ENCODE results near the gene CCNYL1.

The CCNYL1 gene

GRCh38 chr2:207704078-207704477 lies 7.4 kb upstream of the CCNYL1 start:
- peaks cover 6% of the 10 kb centered on the region for H3K4me1 Mint-ChIP-seq
- no peak for DNase-seq
- no peaks in the 10 kb centered on the region for H3K36me3 Mint-ChIP-seq (ENCODE audit: low read depth)
- TF ChIP-seq CTCF (IDR thresholded peaks at IDR 0.05) = no peak
- peaks cover 4% of the 10 kb centered on the region for H3K27me3 Mint-ChIP-seq (ENCODE audit: low read depth, poor library complexity)
- no peak overlapping the region for H3K27ac Mint-ChIP-seq
- no peak overlapping the region for H3K4me3 Mint-ChIP-seq
- no peaks in the 10 kb centered on the region for H3K9me3 Mint-ChIP-seq

- no peak overlapping the region for H3K4me3 Mint-ChIP-seq
- TF ChIP-seq CTCF (IDR thresholded peaks at IDR 0.05) = no peak
Measured at GRCh38 chr2:207704671-207705070, 6.8 kb upstream of the CCNYL1 start.

GRCh38 chr2:207706936-207707860 lies 4.2 kb upstream of the CCNYL1 start:
- H3K4me3 Mint-ChIP-seq = no peak overlapping the region
- H3K27ac Mint-ChIP-seq = no peak overlapping the region
- H3K27me3 Mint-ChIP-seq (ENCODE audit: low read depth, poor library complexity) = no peaks in the 10 kb centered on the region
- H3K4me1 Mint-ChIP-seq = peaks cover 13% of the 10 kb centered on the region
- no peaks in the 10 kb centered on the region for H3K9me3 Mint-ChIP-seq
- no peak for DNase-seq
- H3K36me3 Mint-ChIP-seq (ENCODE audit: low read depth) = no peaks in the 10 kb centered on the region
- no peak for TF ChIP-seq CTCF (IDR thresholded peaks at IDR 0.05)

More at GRCh38 chr2:207704671-207705070, 6.8 kb upstream of the CCNYL1 start:
- Mint-ChIP-seq H3K27ac (no peak overlapping the region), H3K9me3 (no peaks in the 10 kb centered on the region), H3K27me3 (ENCODE audit: low read depth, poor library complexity) (peaks cover 3% of the 10 kb centered on the region), H3K36me3 (ENCODE audit: low read depth) (no peaks in the 10 kb centered on the region), H3K4me1 (peaks cover 6% of the 10 kb centered on the region)
- no peak for DNase-seq

- TF ChIP-seq CTCF (IDR thresholded peaks at IDR 0.05) = no peak
- no peak for DNase-seq
- peaks cover 3% of the 10 kb centered on the region for H3K27me3 Mint-ChIP-seq (ENCODE audit: low read depth, poor library complexity)
Measured at GRCh38 chr2:207711750-207712530, 500 bp downstream of the CCNYL1 start.

GRCh38 chr2:207716056-207716455 lies 4.6 kb downstream of the CCNYL1 start:
- DNase-seq = no peak
- Mint-ChIP-seq H3K36me3 (ENCODE audit: low read depth) (peaks cover 35% of the 10 kb centered on the region), H3K9me3 (peaks cover 4% of the 10 kb centered on the region), H3K4me3 (no peak overlapping the region), H3K27ac (no peak overlapping the region), H3K27me3 (ENCODE audit: low read depth, poor library complexity) (peaks cover 8% of the 10 kb centered on the region), H3K4me1 (peaks cover 24% of the 10 kb centered on the region)
- no peak for TF ChIP-seq CTCF (IDR thresholded peaks at IDR 0.05)

More at GRCh38 chr2:207711750-207712530, 500 bp downstream of the CCNYL1 start:
- peak overlapping the region; percentile 98 for H3K4me3 Mint-ChIP-seq
- peaks cover 27% of the 10 kb centered on the region for H3K4me1 Mint-ChIP-seq
- peak overlapping the region; percentile 93 for H3K27ac Mint-ChIP-seq
- H3K36me3 Mint-ChIP-seq (ENCODE audit: low read depth) = peaks cover 28% of the 10 kb centered on the region
- peaks cover 4% of the 10 kb centered on the region for H3K9me3 Mint-ChIP-seq
